ENCODE measurements around the gene EAPP. TPM values are rescaled to one million over a fixed set of nuclear protein-coding genes. Genes with fewer than 3 reads are reported as not detected.
"Not testable (repeated sequence)": the region's sequence is repeated elsewhere in the genome, so short reads cannot be mapped to it uniquely, and the experiment has no call there.

EAPP gene
- total RNA-seq, 1 donor from 2014 or later, result 28.0 TPM

GRCh38 chr14:34522496-34522895, 17.0 kb downstream of the EAPP start:
- H3K27ac ChIP-seq, result no peak overlapping the region
- no peaks in the 10 kb centered on the region for H3K27me3 ChIP-seq
- H3K36me3 ChIP-seq, result peaks cover 0 to 98% of the 10 kb centered on the region in 2 donors
- no peak for DNase-seq (ENCODE audit: extremely low spot score in 2 of 2)
- H3K4me3 ChIP-seq, result no peak overlapping the region
- no peak for TF ChIP-seq CTCF (IDR thresholded peaks at IDR 0.05)
- TF ChIP-seq POLR2AphosphoS5 (IDR thresholded peaks at IDR 0.05; ENCODE audit: insufficient read depth in 1 of 2, low read depth in 1 of 2), result no peak
- TF ChIP-seq POLR2A (IDR thresholded peaks at IDR 0.05), result no peak
- H3K4me1 ChIP-seq, result no peaks in the 10 kb centered on the region
- intact Hi-C loops (cut with DNase I), result no loop called here
- H3K9me3 ChIP-seq, result no peaks in the 10 kb centered on the region

- H3K27me3 ChIP-seq; H3K4me1 ChIP-seq; H3K9me3 ChIP-seq; intact Hi-C loops (cut with DNase I); H3K4me3 ChIP-seq; H3K27ac ChIP-seq; DNase-seq (ENCODE audit: extremely low spot score in 2 of 2): not testable (repeated sequence)
- H3K36me3 ChIP-seq, result peaks cover 0 to 84% of the 10 kb centered on the region in 2 donors
Measured at GRCh38 chr14:34521071-34521470, 18.4 kb downstream of the EAPP start.

- H3K27me3 ChIP-seq; intact Hi-C loops (cut with DNase I); H3K9me3 ChIP-seq; H3K4me3 ChIP-seq; DNase-seq (ENCODE audit: extremely low spot score in 2 of 2); H3K4me1 ChIP-seq; H3K27ac ChIP-seq: not testable (repeated sequence)
- H3K36me3 ChIP-seq, result peaks cover 0 to 78% of the 10 kb centered on the region in 2 donors
Measured at GRCh38 chr14:34520304-34520970, 19.1 kb downstream of the EAPP start.

GRCh38 chr14:34507884-34508283, 31.6 kb downstream of the EAPP start:
- intact Hi-C loops (cut with DNase I), result no loop called here
- no peaks in the 10 kb centered on the region for H3K4me1 ChIP-seq
- no peak for DNase-seq (ENCODE audit: extremely low spot score in 2 of 2)
- no peaks in the 10 kb centered on the region for H3K9me3 ChIP-seq
- H3K27me3 ChIP-seq, result no peaks in the 10 kb centered on the region
- no peak overlapping the region for H3K27ac ChIP-seq
- H3K4me3 ChIP-seq, result no peak overlapping the region
- TF ChIP-seq CTCF (IDR thresholded peaks at IDR 0.05), result no peak
- TF ChIP-seq POLR2AphosphoS5 (IDR thresholded peaks at IDR 0.05; ENCODE audit: insufficient read depth in 1 of 2, low read depth in 1 of 2), result no peak
- no peak for TF ChIP-seq POLR2A (IDR thresholded peaks at IDR 0.05)
- no peaks in the 10 kb centered on the region for H3K36me3 ChIP-seq

- Histone ChIP-seq H3K36me3 (no peaks in the 10 kb centered on the region), H3K9me3 (no peaks in the 10 kb centered on the region), H3K4me3 (no peak overlapping the region), H3K27me3 (no peaks in the 10 kb centered on the region), H3K27ac (no peak overlapping the region), H3K4me1 (no peaks in the 10 kb centered on the region)
- DNase-seq (ENCODE audit: extremely low spot score in 2 of 2), result no peak
- TF ChIP-seq CTCF (IDR thresholded peaks at IDR 0.05), result no peak
- no peak for TF ChIP-seq POLR2AphosphoS5 (IDR thresholded peaks at IDR 0.05; ENCODE audit: insufficient read depth in 1 of 2, low read depth in 1 of 2)
- TF ChIP-seq POLR2A (IDR thresholded peaks at IDR 0.05), result no peak
- intact Hi-C loops (cut with DNase I), result no loop called here
Measured at GRCh38 chr14:34507459-34507858, 32.0 kb downstream of the EAPP start.

- H3K27ac ChIP-seq; H3K27me3 ChIP-seq; H3K9me3 ChIP-seq; intact Hi-C loops (cut with DNase I); DNase-seq (ENCODE audit: extremely low spot score in 2 of 2); H3K36me3 ChIP-seq; H3K4me3 ChIP-seq; H3K4me1 ChIP-seq: not testable (repeated sequence)
Measured at GRCh38 chr14:34505124-34505491, 34.4 kb downstream of the EAPP start.

- H3K9me3 ChIP-seq; intact Hi-C loops (cut with DNase I); H3K27me3 ChIP-seq; H3K36me3 ChIP-seq; H3K4me1 ChIP-seq; H3K27ac ChIP-seq; DNase-seq (ENCODE audit: extremely low spot score in 2 of 2); H3K4me3 ChIP-seq: not testable (repeated sequence)
Measured at GRCh38 chr14:34504027-34504426, 35.5 kb downstream of the EAPP start.

Data from vagina (tissue), 2 donors.